ENCODE measurements around the gene SHROOM3.

SHROOM3 gene

GRCh38 chr4:76539979-76540378, 105.0 kb downstream of the SHROOM3 start:
- no peak overlapping the region for H3K9ac ChIP-seq (ENCODE audit: low read length)
- no peaks in the 10 kb centered on the region for H3K9me2 ChIP-seq (replicated peaks; ENCODE audit: insufficient read depth, low read length)
- H3K27ac ChIP-seq (ENCODE audit: low read depth, low read length), result no peak overlapping the region
- no peaks in the 10 kb centered on the region for H3K79me2 ChIP-seq (ENCODE audit: insufficient read depth, low read length)
- H3K27me3 ChIP-seq (ENCODE audit: low read length), result no peaks in the 10 kb centered on the region
- no peaks in the 10 kb centered on the region for H4K20me1 ChIP-seq (ENCODE audit: low read depth, low read length)
- H3F3A ChIP-seq (ENCODE audit: insufficient read depth), result no peaks in the 10 kb centered on the region
- H3K9me3 ChIP-seq (ENCODE audit: insufficient read depth, low read length), result no peaks in the 10 kb centered on the region
- no peak overlapping the region for H2AFZ ChIP-seq (ENCODE audit: low read depth, low read length, severe bottlenecking)
- no peak overlapping the region for H3K4me2 ChIP-seq (ENCODE audit: low read depth, low read length, poor library complexity, severe bottlenecking)
- H3K4me3 ChIP-seq (ENCODE audit: insufficient read depth, low read length, poor library complexity, severe bottlenecking), result no peak overlapping the region
- TF ChIP-seq CTCF (IDR thresholded peaks at IDR 0.05; ENCODE audit: insufficient read depth, low read length, poor library complexity, severe bottlenecking) (no peak), EZH2phosphoT487 (conservative IDR thresholded peaks at IDR 0.05; ENCODE audit: low read length) (no peak)
- no peaks in the 10 kb centered on the region for H3K36me3 ChIP-seq (ENCODE audit: low read length)

GRCh38 chr4:76540486-76540885, 105.5 kb downstream of the SHROOM3 start:
- Histone ChIP-seq H2AFZ (ENCODE audit: low read depth, low read length, severe bottlenecking) (no peak overlapping the region), H4K20me1 (ENCODE audit: low read depth, low read length) (no peaks in the 10 kb centered on the region), H3K9me2 (replicated peaks; ENCODE audit: insufficient read depth, low read length) (no peaks in the 10 kb centered on the region), H3K4me2 (ENCODE audit: low read depth, low read length, poor library complexity, severe bottlenecking) (no peak overlapping the region), H3F3A (ENCODE audit: insufficient read depth) (no peaks in the 10 kb centered on the region), H3K79me2 (ENCODE audit: insufficient read depth, low read length) (no peaks in the 10 kb centered on the region), H3K9ac (ENCODE audit: low read length) (no peak overlapping the region), H3K27me3 (ENCODE audit: low read length) (no peaks in the 10 kb centered on the region), H3K36me3 (ENCODE audit: low read length) (no peaks in the 10 kb centered on the region), H3K4me3 (ENCODE audit: insufficient read depth, low read length, poor library complexity, severe bottlenecking) (no peak overlapping the region), H3K9me3 (ENCODE audit: insufficient read depth, low read length) (no peaks in the 10 kb centered on the region), H3K27ac (ENCODE audit: low read depth, low read length) (no peak overlapping the region)
- no peak for TF ChIP-seq EZH2phosphoT487 (conservative IDR thresholded peaks at IDR 0.05; ENCODE audit: low read length)
- TF ChIP-seq CTCF (IDR thresholded peaks at IDR 0.05; ENCODE audit: insufficient read depth, low read length, poor library complexity, severe bottlenecking), result no peak

GRCh38 chr4:76543378-76543777, 108.3 kb downstream of the SHROOM3 start:
- no peak overlapping the region for H3K4me2 ChIP-seq (ENCODE audit: low read depth, low read length, poor library complexity, severe bottlenecking)
- no peaks in the 10 kb centered on the region for H4K20me1 ChIP-seq (ENCODE audit: low read depth, low read length)
- no peak overlapping the region for H3K9ac ChIP-seq (ENCODE audit: low read length)
- no peak overlapping the region for H3K27ac ChIP-seq (ENCODE audit: low read depth, low read length)
- no peak for TF ChIP-seq EZH2phosphoT487 (conservative IDR thresholded peaks at IDR 0.05; ENCODE audit: low read length)
- no peak for TF ChIP-seq CTCF (IDR thresholded peaks at IDR 0.05; ENCODE audit: insufficient read depth, low read length, poor library complexity, severe bottlenecking)
- no peaks in the 10 kb centered on the region for H3K36me3 ChIP-seq (ENCODE audit: low read length)
- H3K79me2 ChIP-seq (ENCODE audit: insufficient read depth, low read length), result no peaks in the 10 kb centered on the region
- H3F3A ChIP-seq (ENCODE audit: insufficient read depth), result no peaks in the 10 kb centered on the region
- H3K27me3 ChIP-seq (ENCODE audit: low read length), result no peaks in the 10 kb centered on the region
- no peaks in the 10 kb centered on the region for H3K9me3 ChIP-seq (ENCODE audit: insufficient read depth, low read length)
- no peak overlapping the region for H2AFZ ChIP-seq (ENCODE audit: low read depth, low read length, severe bottlenecking)
- no peak overlapping the region for H3K4me3 ChIP-seq (ENCODE audit: insufficient read depth, low read length, poor library complexity, severe bottlenecking)
- no peaks in the 10 kb centered on the region for H3K9me2 ChIP-seq (replicated peaks; ENCODE audit: insufficient read depth, low read length)
